K562 (cell line): Measurements from ENCODE around the gene TMEM43. TPM values are rescaled to one million over a fixed set of nuclear protein-coding genes. Genes with fewer than 3 reads are reported as not detected.

Source experiments
- ARID1B ChIP-seq: fragments of 450-650 bp; IDR thresholded peaks from 2 replicates; pipeline ENCODE4 v1.6.1; 2016; ENCODE audit warnings: antibody characterized with exemption, mild to moderate bottlenecking, inconsistent platforms
- HCFC1 ChIP-seq: IDR thresholded peaks from 2 replicates; pipeline ENCODE4 v1.6.1; 2012; ENCODE audit warnings: low read depth, low read length, improper control_type of control experiment
- HDAC1 ChIP-seq, 2 experiments: fragments of 450-650 bp; IDR thresholded peaks; 2 replicates each; pipeline ENCODE4 v1.6.1; 2016 to 2017; ENCODE audit warnings: inconsistent platforms in 1 of 2, mild to moderate bottlenecking in 1 of 2, moderate library complexity in 1 of 2
- HMG20A ChIP-seq: fragments of 450-650 bp; formaldehyde crosslinking; conservative IDR thresholded peaks from 2 replicates; pipeline ENCODE4 v1.4.0; 2020; ENCODE audit warnings: mild to moderate bottlenecking, mixed read lengths
- HMGN3 ChIP-seq: IDR thresholded peaks from 2 replicates; pipeline ENCODE4 v1.6.1; 2011; ENCODE audit warnings: borderline replicate concordance, low read depth, mild to moderate bottlenecking, mixed read lengths, low read length; ENCODE audit not compliant: insufficient read length; ENCODE audit errors: extremely low read depth
- JUN ChIP-seq, 2 experiments: sonication (generic) in 1 of 2; formaldehyde crosslinking in 1 of 2; IDR thresholded peaks; 2 replicates each; pipeline versions ENCODE4 v1.6.1 to v1.8.0; 2012 to 2022; ENCODE audit warnings: borderline replicate concordance in 2 of 2, mild to moderate bottlenecking in 2 of 2, improper control_type of control experiment in 1 of 2, low read depth in 1 of 2, low read length in 1 of 2, missing genetic modification reagents in 1 of 2
- KDM5B ChIP-seq: fragments of 200-600 bp; sonication (generic); IDR thresholded peaks from 2 replicates; pipeline ENCODE4 v1.6.1; 2012; ENCODE audit warnings: low read depth, mild to moderate bottlenecking, moderate library complexity, low read length, control low read depth, inconsistent platforms; ENCODE audit not compliant: insufficient replicate concordance
- LCOR ChIP-seq: sonication (generic); formaldehyde crosslinking; IDR thresholded peaks from 2 replicates; pipeline ENCODE4 v1.8.0; 2022; ENCODE audit warnings: mild to moderate bottlenecking, missing genetic modification reagents
- MTA2 ChIP-seq: fragments of 450-650 bp; IDR thresholded peaks from 2 replicates; pipeline ENCODE4 v1.6.1; 2016; ENCODE audit warnings: low read depth
- PHB2 ChIP-seq: fragments of 450-650 bp; IDR thresholded peaks from 2 replicates; pipeline ENCODE4 v1.6.1; 2017; ENCODE audit warnings: low read depth
- SIX5 ChIP-seq, 2 experiments: IDR thresholded peaks; 2 replicates each; pipeline ENCODE4 v1.6.1; 2011; ENCODE audit warnings: low read length in 2 of 2, borderline replicate concordance in 1 of 2, low read depth in 1 of 2, mild to moderate bottlenecking in 1 of 2, moderate library complexity in 1 of 2; ENCODE audit not compliant: insufficient read depth in 1 of 2
- SPI1 ChIP-seq: IDR thresholded peaks from 2 replicates; pipeline ENCODE4 v1.6.1; 2011; ENCODE audit warnings: low read depth, low read length, control low read depth, borderline replicate concordance
- TAF15 ChIP-seq: fragments of 200-400 bp; formaldehyde crosslinking; IDR thresholded peaks from 2 replicates; pipeline ENCODE4 v1.6.1; 2017; ENCODE audit warnings: mild to moderate bottlenecking, low read depth, low read length, moderate library complexity
- TAL1 ChIP-seq: fragments of 450-650 bp; IDR thresholded peaks from 2 replicates; pipeline ENCODE4 v1.6.1; 2016; ENCODE audit warnings: mild to moderate bottlenecking
- TFAM ChIP-seq: fragments of 250-450 bp; sonication (Bioruptor Pico); conservative IDR thresholded peaks from 2 replicates; pipeline ENCODE4 v1.5.0; 2021; ENCODE audit warnings: mild to moderate bottlenecking, moderate library complexity
- ZC3H11A ChIP-seq: IDR thresholded peaks from 2 replicates; pipeline ENCODE4 v1.6.1; 2012; ENCODE audit warnings: low read depth, low read length, improper control_type of control experiment
- ZC3H4 ChIP-seq: sonication (generic); formaldehyde crosslinking; IDR thresholded peaks from 2 replicates; pipeline ENCODE4 v1.9.0; 2021; ENCODE audit warnings: missing genetic modification reagents, borderline replicate concordance
- ZFP1 ChIP-seq: fragments of 450-650 bp; formaldehyde crosslinking; IDR thresholded peaks from 2 replicates; pipeline ENCODE4 v1.4.0; 2020; ENCODE audit warnings: mild to moderate bottlenecking, mixed read lengths
- ZNF12 ChIP-seq: sonication (generic); formaldehyde crosslinking; IDR thresholded peaks from 2 replicates; pipeline ENCODE4 v1.4.0; 2020; ENCODE audit warnings: mild to moderate bottlenecking, missing genetic modification reagents
- ZNF431 ChIP-seq: sonication (generic); formaldehyde crosslinking; IDR thresholded peaks from 2 replicates; pipeline ENCODE4 v1.8.0; 2022; ENCODE audit warnings: mild to moderate bottlenecking, missing genetic modification reagents
- ZNF695 ChIP-seq: fragments of 450-650 bp; formaldehyde crosslinking; IDR thresholded peaks from 2 replicates; pipeline ENCODE4 v1.4.0; 2020; ENCODE audit warnings: mild to moderate bottlenecking, moderate library complexity
- polyA plus RNA-seq, 8 experiments: library from polyadenylated mRNA; depleted of rRNA in 4 of 8; stranded (reverse) in 5 of 8; unstranded in 3 of 8; fragments of >200 nt; fragmentation: Nextera tagmentation in 2 of 8; fragmentation: Illumina TruSeq in 1 of 8; extraction: Ambion mirVana in 2 of 8; extraction: Trizol in 1 of 8; gene quantifications; 2 replicates each; pipeline versions ENCODE4 v1.2.1 to v1.2.3, GENCODE V29; 2011 to 2014; ENCODE audit warnings: inconsistent platforms in 1 of 8, missing spikeins in 1 of 8
- total RNA-seq, 7 experiments: library from RNA; depleted of rRNA in 6 of 7; stranded (reverse); fragments of >200 nt in 6 of 7; fragmentation: Illumina TruSeq in 2 of 7; extraction: Trizol in 2 of 7; gene quantifications; 2 replicates each; pipeline versions ENCODE4 v1.2.1 to v1.2.3, GENCODE V29; 2011 to 2021; ENCODE audit warnings: low replicate concordance in 1 of 7
- TF ChIP-seq, protein P1 (sequence below): sonication (generic); formaldehyde crosslinking; IDR thresholded peaks from 2 replicates; pipeline ENCODE4 v1.8.1; 2023; ENCODE audit warnings: mild to moderate bottlenecking, missing genetic modification reagents
- TF ChIP-seq, protein P2 (sequence below): fragments of 450-650 bp; conservative IDR thresholded peaks from 2 replicates; pipeline ENCODE4 v1.6.1; 2016; ENCODE audit warnings: missing genetic modification characterization, low read depth, mild to moderate bottlenecking, control low read depth, missing compliant biosample characterization
- TF ChIP-seq, protein P3 (sequence below), 2 experiments: fragments of 450-650 bp; IDR thresholded peaks; 2 replicates each; pipeline ENCODE4 v1.6.1; 2016

TMEM43 gene
- total and polyA plus RNA-seq, 9 of the 15 experiments (the other 6 are each of a cell fraction or from before 2014, with no cell fraction given) = 16.7 to 46.1 (median 35.7) TPM

DNA sequence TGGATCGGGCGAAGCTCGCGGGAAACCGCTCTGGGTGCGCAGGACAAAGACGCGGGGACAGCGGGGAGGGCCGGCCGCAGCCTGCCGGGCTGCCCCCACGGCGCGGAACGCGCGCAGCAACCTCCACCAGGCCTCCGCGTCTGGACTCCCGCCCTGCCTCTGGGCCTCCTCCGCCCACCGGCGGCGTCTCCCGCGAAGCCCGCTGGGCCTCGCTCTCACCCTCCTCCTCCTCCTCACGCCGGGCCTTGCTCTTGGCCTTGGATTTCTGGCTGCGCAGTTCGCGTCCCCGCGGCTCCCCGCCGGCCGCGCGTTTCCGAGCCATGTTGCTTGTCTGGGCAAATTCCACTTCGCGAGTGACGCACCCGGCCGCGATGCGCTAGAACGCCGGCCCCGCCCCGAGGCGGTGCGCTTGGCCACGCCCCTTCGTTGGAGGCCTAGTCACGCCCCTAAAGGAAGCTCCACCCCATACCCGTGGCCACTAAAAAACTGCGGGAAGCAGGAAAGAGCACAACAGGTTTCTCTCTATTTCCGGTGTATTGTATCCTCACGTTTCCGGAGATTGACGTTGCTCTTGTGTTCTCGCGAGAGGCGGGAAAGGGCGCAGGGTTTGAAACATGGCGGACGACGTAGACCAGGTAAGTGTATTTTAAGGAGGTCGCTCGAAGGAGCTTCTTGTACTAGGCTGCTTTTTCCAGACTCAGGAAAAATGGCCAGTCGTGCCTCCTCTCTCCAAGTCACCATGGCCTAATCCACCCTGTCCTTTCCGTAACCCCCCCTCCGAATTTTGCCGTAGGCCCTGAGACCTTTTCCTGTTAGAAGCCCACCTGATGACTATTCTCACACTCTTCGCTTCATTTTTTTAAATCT, 53.6 kb downstream of the TMEM43 start, which contains the start of the genes LSM3 and XPC (continued):
- TF ChIP-seq JUN (IDR thresholded peaks at IDR 0.05; ENCODE audit: borderline replicate concordance, low read depth, low read length) (no peak), JUN (CRISPR knock-in tag; IDR thresholded peaks at IDR 0.05; ENCODE audit: borderline replicate concordance) (peak; percentile 24; the same call in 1 of the 2 replicates), KDM5B (peak; percentile 95), HCFC1 (peak; percentile 54), MTA2 (no peak), SIX5 (IDR thresholded peaks at IDR 0.05; ENCODE audit: borderline replicate concordance in 1 of 2, insufficient read depth in 1 of 2, low read depth in 1 of 2, low read length in 2 of 2) (no peak), HMGN3 (no peak), ZNF12 (CRISPR knock-in tag) (peak; percentile 77), LCOR (peak; percentile 92), ZNF431 (CRISPR knock-in tag) (peak; percentile 26; the same call in 1 of the 2 replicates), ARID1B (no peak), PHB2 (no peak), ZC3H4 (CRISPR knock-in tag) (no peak), HDAC1 (IDR thresholded peaks at IDR 0.05) (peak in 1 of 2 experiments; percentile 91; a peak in 2 of 4 replicates), ZNF695 (CRISPR knock-in tag) (no peak), TFAM (CRISPR knock-in tag) (no peak), ZC3H11A (no peak), TAL1 (no peak), TAF15 (no peak), ZFP1 (CRISPR knock-in tag) (no peak), SPI1 (no peak), HMG20A (CRISPR knock-in tag) (no peak)
- TF ChIP-seq, protein P1, sequence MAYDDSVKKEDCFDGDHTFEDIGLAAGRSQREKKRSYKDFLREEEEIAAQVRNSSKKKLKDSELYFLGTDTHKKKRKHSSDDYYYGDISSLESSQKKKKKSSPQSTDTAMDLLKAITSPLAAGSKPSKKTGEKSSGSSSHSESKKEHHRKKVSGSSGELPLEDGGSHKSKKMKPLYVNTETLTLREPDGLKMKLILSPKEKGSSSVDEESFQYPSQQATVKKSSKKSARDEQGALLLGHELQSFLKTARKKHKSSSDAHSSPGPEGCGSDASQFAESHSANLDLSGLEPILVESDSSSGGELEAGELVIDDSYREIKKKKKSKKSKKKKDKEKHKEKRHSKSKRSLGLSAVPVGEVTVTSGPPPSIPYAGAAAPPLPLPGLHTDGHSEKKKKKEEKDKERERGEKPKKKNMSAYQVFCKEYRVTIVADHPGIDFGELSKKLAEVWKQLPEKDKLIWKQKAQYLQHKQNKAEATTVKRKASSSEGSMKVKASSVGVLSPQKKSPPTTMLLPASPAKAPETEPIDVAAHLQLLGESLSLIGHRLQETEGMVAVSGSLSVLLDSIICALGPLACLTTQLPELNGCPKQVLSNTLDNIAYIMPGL (CRISPR knock-in tag) = peak; percentile 91
- TF ChIP-seq, protein P2, sequence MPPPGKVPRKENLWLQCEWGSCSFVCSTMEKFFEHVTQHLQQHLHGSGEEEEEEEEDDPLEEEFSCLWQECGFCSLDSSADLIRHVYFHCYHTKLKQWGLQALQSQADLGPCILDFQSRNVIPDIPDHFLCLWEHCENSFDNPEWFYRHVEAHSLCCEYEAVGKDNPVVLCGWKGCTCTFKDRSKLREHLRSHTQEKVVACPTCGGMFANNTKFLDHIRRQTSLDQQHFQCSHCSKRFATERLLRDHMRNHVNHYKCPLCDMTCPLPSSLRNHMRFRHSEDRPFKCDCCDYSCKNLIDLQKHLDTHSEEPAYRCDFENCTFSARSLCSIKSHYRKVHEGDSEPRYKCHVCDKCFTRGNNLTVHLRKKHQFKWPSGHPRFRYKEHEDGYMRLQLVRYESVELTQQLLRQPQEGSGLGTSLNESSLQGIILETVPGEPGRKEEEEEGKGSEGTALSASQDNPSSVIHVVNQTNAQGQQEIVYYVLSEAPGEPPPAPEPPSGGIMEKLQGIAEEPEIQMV (tag) = peak; percentile 64
- TF ChIP-seq, protein P3, sequence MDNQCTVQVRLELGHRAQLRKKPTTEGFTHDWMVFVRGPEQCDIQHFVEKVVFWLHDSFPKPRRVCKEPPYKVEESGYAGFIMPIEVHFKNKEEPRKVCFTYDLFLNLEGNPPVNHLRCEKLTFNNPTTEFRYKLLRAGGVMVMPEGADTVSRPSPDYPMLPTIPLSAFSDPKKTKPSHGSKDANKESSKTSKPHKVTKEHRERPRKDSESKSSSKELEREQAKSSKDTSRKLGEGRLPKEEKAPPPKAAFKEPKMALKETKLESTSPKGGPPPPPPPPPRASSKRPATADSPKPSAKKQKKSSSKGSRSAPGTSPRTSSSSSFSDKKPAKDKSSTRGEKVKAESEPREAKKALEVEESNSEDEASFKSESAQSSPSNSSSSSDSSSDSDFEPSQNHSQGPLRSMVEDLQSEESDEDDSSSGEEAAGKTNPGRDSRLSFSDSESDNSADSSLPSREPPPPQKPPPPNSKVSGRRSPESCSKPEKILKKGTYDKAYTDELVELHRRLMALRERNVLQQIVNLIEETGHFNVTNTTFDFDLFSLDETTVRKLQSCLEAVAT (IDR thresholded peaks at IDR 0.05) = peak; percentile 10 to 53; a peak in 2 of 4 replicates
